ENCODE measurements around the gene LGR5.

- TF ChIP-seq POLR2AphosphoS5 (IDR thresholded peaks at IDR 0.05; ENCODE audit: low read depth) (no peak), GABPA (IDR thresholded peaks at IDR 0.05; ENCODE audit: low read depth) (no peak)
- TF ChIP-seq, protein P1, sequence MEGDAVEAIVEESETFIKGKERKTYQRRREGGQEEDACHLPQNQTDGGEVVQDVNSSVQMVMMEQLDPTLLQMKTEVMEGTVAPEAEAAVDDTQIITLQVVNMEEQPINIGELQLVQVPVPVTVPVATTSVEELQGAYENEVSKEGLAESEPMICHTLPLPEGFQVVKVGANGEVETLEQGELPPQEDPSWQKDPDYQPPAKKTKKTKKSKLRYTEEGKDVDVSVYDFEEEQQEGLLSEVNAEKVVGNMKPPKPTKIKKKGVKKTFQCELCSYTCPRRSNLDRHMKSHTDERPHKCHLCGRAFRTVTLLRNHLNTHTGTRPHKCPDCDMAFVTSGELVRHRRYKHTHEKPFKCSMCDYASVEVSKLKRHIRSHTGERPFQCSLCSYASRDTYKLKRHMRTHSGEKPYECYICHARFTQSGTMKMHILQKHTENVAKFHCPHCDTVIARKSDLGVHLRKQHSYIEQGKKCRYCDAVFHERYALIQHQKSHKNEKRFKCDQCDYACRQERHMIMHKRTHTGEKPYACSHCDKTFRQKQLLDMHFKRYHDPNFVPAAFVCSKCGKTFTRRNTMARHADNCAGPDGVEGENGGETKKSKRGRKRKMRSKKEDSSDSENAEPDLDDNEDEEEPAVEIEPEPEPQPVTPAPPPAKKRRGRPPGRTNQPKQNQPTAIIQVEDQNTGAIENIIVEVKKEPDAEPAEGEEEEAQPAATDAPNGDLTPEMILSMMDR (IDR thresholded peaks at IDR 0.05; ENCODE audit: insufficient read depth, low read length), result no peak
- TF ChIP-seq, protein P2, sequence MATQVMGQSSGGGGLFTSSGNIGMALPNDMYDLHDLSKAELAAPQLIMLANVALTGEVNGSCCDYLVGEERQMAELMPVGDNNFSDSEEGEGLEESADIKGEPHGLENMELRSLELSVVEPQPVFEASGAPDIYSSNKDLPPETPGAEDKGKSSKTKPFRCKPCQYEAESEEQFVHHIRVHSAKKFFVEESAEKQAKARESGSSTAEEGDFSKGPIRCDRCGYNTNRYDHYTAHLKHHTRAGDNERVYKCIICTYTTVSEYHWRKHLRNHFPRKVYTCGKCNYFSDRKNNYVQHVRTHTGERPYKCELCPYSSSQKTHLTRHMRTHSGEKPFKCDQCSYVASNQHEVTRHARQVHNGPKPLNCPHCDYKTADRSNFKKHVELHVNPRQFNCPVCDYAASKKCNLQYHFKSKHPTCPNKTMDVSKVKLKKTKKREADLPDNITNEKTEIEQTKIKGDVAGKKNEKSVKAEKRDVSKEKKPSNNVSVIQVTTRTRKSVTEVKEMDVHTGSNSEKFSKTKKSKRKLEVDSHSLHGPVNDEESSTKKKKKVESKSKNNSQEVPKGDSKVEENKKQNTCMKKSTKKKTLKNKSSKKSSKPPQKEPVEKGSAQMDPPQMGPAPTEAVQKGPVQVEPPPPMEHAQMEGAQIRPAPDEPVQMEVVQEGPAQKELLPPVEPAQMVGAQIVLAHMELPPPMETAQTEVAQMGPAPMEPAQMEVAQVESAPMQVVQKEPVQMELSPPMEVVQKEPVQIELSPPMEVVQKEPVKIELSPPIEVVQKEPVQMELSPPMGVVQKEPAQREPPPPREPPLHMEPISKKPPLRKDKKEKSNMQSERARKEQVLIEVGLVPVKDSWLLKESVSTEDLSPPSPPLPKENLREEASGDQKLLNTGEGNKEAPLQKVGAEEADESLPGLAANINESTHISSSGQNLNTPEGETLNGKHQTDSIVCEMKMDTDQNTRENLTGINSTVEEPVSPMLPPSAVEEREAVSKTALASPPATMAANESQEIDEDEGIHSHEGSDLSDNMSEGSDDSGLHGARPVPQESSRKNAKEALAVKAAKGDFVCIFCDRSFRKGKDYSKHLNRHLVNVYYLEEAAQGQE (IDR thresholded peaks at IDR 0.05; ENCODE audit: insufficient replicate concordance, low read depth), result no peak
Measured at GRCh38 chr12:71521125-71521524, 81.5 kb downstream of the LGR5 start.
